Ectodermal cell (in vitro differentiated cells): ENCODE data around the gene DICER1.

ENCODE experiments used
- H3K27ac ChIP-seq: 2 replicates; pipeline ENCODE4 v1.7.0; 2013; ENCODE audit warnings: mild to moderate bottlenecking, low read depth, low read length; ENCODE audit not compliant: insufficient read depth, poor library complexity, severe bottlenecking
- H3K27me3 ChIP-seq: 2 replicates; pipeline ENCODE4 v1.7.0; 2013; ENCODE audit warnings: mild to moderate bottlenecking, low read length; ENCODE audit not compliant: insufficient read depth, control insufficient read depth, poor library complexity, severe bottlenecking
- H3K36me3 ChIP-seq: one replicate; pipeline ENCODE4 v1.7.0; 2013; ENCODE audit warnings: low read length; ENCODE audit not compliant: control insufficient read depth, insufficient read depth
- H3K4me1 ChIP-seq: one replicate; pipeline ENCODE4 v1.7.0; 2013; ENCODE audit warnings: low read length; ENCODE audit not compliant: control insufficient read depth, insufficient read depth
- H3K4me3 ChIP-seq: 2 replicates; pipeline ENCODE4 v1.7.0; 2013; ENCODE audit warnings: low read depth, low read length, control low read depth; ENCODE audit not compliant: insufficient read depth
- H3K9me3 ChIP-seq: 2 replicates; pipeline ENCODE4 v1.7.0; 2013; ENCODE audit warnings: mild to moderate bottlenecking, low read length, moderate library complexity; ENCODE audit not compliant: control insufficient read depth
- WGBS, 2 experiments: methylation state at CpG; one replicate each; pipeline ENCODE4 v1.1.7; 2013; ENCODE audit warnings: missing lambda C conversion rate in 2 of 2; 5-methylcytosine and 5-hydroxymethylcytosine counted together

Gene DICER1

GRCh38 chr14:95043732-95044462, 113.4 kb downstream of the DICER1 start:
- WGBS, 2 experiments = 93 to 95% methylated on average over 17 of the region's 17 CpGs
- no peaks in the 10 kb centered on the region for H3K36me3 ChIP-seq
- H3K27ac ChIP-seq = no peak overlapping the region
- H3K9me3 ChIP-seq = no peaks in the 10 kb centered on the region
- peaks cover 100% of the 10 kb centered on the region for H3K27me3 ChIP-seq
- no peak overlapping the region for H3K4me3 ChIP-seq
- H3K4me1 ChIP-seq = peaks cover 12% of the 10 kb centered on the region

DNA sequence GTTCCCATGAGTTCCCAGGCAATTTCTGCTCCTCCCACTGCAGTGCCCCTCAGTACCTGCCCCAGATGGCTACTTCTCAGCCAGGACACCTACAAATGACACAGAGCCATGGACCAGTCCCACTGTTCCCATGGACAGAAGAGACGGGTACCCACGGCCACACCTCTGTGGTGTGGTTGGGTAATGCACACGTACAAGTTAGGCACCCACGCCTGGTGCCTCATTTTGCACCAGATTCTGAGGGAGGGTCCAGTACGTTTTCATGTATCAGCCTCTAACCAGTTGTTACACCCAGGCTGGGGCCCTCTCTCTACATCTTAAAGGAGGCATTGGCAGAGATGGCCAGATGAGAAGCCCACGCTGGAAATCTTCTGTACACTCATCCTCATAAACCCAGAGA, 114.0 kb downstream of the DICER1 start:
- Histone ChIP-seq H3K36me3 (no peaks in the 10 kb centered on the region), H3K27me3 (peaks cover 97% of the 10 kb centered on the region), H3K4me3 (no peak overlapping the region), H3K9me3 (no peaks in the 10 kb centered on the region), H3K4me1 (peaks cover 12% of the 10 kb centered on the region), H3K27ac (no peak overlapping the region)
- 95 to 96% methylated on average over 6 of the region's 6 CpGs for WGBS, 2 experiments

GRCh38 chr14:95041477-95042020, 115.8 kb downstream of the DICER1 start:
- Histone ChIP-seq H3K36me3 (no peaks in the 10 kb centered on the region), H3K27ac (no peak overlapping the region), H3K4me3 (no peak overlapping the region), H3K4me1 (peaks cover 12% of the 10 kb centered on the region), H3K27me3 (peaks cover 91% of the 10 kb centered on the region), H3K9me3 (no peaks in the 10 kb centered on the region)
- WGBS, 2 experiments = 88 to 91% methylated on average over 5 of the region's 5 CpGs

DNA sequence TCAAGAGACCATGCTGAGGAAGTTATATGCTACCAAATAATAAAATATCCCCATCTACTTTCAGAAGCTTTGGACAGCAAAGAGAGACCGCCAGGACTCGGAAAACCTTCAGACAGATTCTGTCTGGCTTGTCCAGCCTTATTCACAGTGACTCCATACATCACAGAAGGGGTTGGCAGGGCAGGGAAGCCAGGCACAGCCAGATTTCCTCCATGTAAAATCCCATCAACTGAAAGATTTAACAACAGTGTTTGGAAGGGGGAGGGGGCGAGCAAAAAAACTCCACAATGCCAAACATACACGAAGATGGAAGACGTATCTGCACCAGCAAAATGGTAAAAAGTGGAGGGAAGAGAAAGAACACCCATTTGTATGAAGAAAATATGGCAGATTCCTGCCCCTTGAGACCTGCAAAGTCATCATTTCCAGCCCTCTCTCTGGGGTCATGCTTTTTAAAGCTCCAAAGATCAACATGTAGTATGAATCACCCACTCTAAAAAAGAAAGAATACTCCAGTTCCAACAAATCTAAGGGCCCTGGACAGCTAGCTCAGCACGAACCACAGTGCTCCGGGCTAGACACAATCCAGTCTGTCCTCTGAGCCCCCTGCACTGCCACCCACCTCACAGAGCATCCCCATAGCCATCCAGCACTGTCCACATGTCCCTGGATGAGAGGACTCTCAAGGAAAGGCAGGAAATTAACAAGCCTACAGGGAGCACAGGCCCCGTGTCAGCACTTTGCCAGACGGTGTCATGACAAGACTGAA, 116.4 kb downstream of the DICER1 start:
- Histone ChIP-seq H3K36me3 (no peaks in the 10 kb centered on the region), H3K4me1 (peaks cover 12% of the 10 kb centered on the region), H3K27me3 (peaks cover 85% of the 10 kb centered on the region), H3K27ac (no peak overlapping the region), H3K4me3 (no peak overlapping the region), H3K9me3 (no peaks in the 10 kb centered on the region)
- 90 to 91% methylated on average over 7 to 9 of the region's 9 CpGs for WGBS, 2 experiments

- no peak overlapping the region for H3K27ac ChIP-seq
- 80 to 84% methylated on average over 4 of the region's 4 CpGs for WGBS, 2 experiments
- peaks cover 76% of the 10 kb centered on the region for H3K27me3 ChIP-seq
- no peaks in the 10 kb centered on the region for H3K36me3 ChIP-seq
- H3K4me3 ChIP-seq = no peak overlapping the region
- peaks cover 7% of the 10 kb centered on the region for H3K4me1 ChIP-seq
- H3K9me3 ChIP-seq = no peaks in the 10 kb centered on the region
Measured at GRCh38 chr14:95039993-95040348, 117.4 kb downstream of the DICER1 start.

DNA sequence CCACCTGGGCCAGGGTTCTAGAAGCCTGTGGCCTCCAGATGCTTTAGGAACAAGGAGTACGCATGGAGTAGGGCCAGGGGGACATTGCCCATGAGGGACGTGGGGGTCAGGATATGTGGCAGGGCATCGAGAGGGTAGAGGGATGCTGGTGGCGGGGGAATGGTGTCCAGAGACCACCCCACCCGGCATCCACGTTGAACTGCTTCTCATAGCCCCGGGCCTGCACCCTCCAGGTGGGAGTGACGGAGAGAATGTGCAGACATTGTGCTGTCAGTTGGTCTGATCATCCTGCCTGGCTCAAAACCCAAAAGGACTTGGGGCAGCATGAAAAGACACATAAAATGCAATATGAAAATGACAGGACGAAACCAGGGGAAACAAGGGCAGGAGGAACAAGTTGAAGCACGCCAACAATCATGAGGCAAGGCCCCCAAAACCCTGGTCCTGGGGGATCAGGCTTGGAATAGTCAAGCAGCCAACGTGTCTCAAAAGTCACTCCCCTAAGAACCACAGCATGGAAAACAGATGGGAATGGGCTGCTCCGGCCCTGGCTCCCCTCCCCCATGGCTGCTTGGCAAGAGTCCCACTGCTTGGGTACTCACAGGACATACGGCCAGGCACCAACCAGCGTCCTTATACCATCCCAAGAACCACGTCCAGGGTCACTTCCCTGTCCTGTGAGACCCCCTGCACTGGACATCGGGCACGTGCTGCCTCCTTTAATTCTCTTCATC, 117.9 kb downstream of the DICER1 start:
- H3K4me3 ChIP-seq = no peak overlapping the region
- H3K9me3 ChIP-seq = no peaks in the 10 kb centered on the region
- no peak overlapping the region for H3K27ac ChIP-seq
- peaks cover 6% of the 10 kb centered on the region for H3K4me1 ChIP-seq
- WGBS, 2 experiments = 87 to 89% methylated on average over 17 of the region's 17 CpGs
- H3K36me3 ChIP-seq = no peaks in the 10 kb centered on the region
- peaks cover 70% of the 10 kb centered on the region for H3K27me3 ChIP-seq

- peaks cover 63% of the 10 kb centered on the region for H3K27me3 ChIP-seq
- H3K36me3 ChIP-seq = no peaks in the 10 kb centered on the region
- no peak overlapping the region for H3K27ac ChIP-seq
- H3K9me3 ChIP-seq = no peaks in the 10 kb centered on the region
- 93 to 94% methylated on average over 9 of the region's 9 CpGs for WGBS, 2 experiments
- no peak overlapping the region for H3K4me3 ChIP-seq
- H3K4me1 ChIP-seq = peaks cover 6% of the 10 kb centered on the region
Measured at GRCh38 chr14:95038521-95039250, 118.6 kb downstream of the DICER1 start.

DNA sequence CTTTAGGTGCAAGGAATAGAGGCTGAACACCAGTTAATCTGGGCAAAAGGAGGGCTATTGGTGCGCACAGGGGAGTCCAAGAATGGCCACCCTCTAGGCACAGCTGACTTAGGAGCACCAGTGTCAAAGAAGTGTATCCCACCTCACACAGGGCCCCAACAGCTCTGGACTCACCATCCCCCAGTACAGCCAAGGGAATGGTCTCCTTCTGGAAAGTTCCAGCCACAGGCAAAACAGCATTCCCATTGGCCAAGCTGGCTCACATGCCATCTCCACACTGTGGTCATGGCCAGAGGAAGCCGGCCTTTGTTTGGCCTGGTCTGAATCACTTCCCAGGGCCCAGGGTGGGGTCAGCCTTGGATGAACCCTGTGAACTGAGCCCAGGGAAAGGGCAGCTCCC, 120.1 kb downstream of the DICER1 start:
- WGBS, 2 experiments = 93 to 95% methylated on average over 2 of the region's 2 CpGs
- H3K9me3 ChIP-seq = no peaks in the 10 kb centered on the region
- H3K4me1 ChIP-seq = peaks cover 6% of the 10 kb centered on the region
- no peaks in the 10 kb centered on the region for H3K36me3 ChIP-seq
- no peak overlapping the region for H3K4me3 ChIP-seq
- H3K27me3 ChIP-seq = peaks cover 49% of the 10 kb centered on the region
- no peak overlapping the region for H3K27ac ChIP-seq
